Neural cell (in vitro differentiated cells): ENCODE measurements around the gene KATNAL1.

Experiments
- CTCF ChIP-seq: fragments of 450-650 bp; IDR thresholded peaks from 2 replicates; pipeline ENCODE4 v1.5.1; 2014; ENCODE audit warnings: antibody characterized with exemption, mild to moderate bottlenecking, moderate library complexity; ENCODE audit not compliant: poor library complexity, severe bottlenecking
- EZH2 ChIP-seq: fragments of 200-600, 300-800 bp; shearing (Covaris generic), sonication (generic); IDR thresholded peaks from 2 replicates; pipeline ENCODE4 v1.6.1; 2014; ENCODE audit warnings: antibody characterized with exemption, low read length, borderline replicate concordance, mild to moderate bottlenecking; ENCODE audit not compliant: insufficient read depth, poor library complexity, severe bottlenecking
- MXI1 ChIP-seq: fragments of 450-650 bp; conservative IDR thresholded peaks from 2 replicates; pipeline ENCODE4 v1.6.1; 2014; ENCODE audit warnings: antibody characterized with exemption, mild to moderate bottlenecking; ENCODE audit not compliant: poor library complexity, severe bottlenecking
- POLR2AphosphoS5 ChIP-seq: IDR thresholded peaks from 2 replicates; pipeline ENCODE4 v1.6.1; 2012
- RAD21 ChIP-seq: fragments of 450-650 bp; conservative IDR thresholded peaks from 2 replicates; pipeline ENCODE4 v1.6.1; 2014; ENCODE audit warnings: antibody characterized with exemption, mild to moderate bottlenecking, moderate library complexity
- TAF1 ChIP-seq: IDR thresholded peaks from 2 replicates; pipeline ENCODE4 v1.6.1; 2012; ENCODE audit warnings: low read depth

GRCh38 chr13:30211745-30212144 is 95.6 kb downstream of the KATNAL1 start:
- TF ChIP-seq CTCF (no peak), TAF1 (no peak), RAD21 (no peak), MXI1 (no peak), EZH2 (no peak), POLR2AphosphoS5 (no peak)
